HCT116 (cell line): ENCODE data around the gene AR.

Experiments used
- CEBPB ChIP-seq: IDR thresholded peaks from 2 replicates; pipeline ENCODE4 v1.6.1; 2012; ENCODE audit warnings: low read depth
- CTCF ChIP-seq, 3 experiments: fragments of 200-600 bp in 1 of 3; sonication (generic) in 1 of 3; IDR thresholded peaks in 2 of 3; conservative IDR thresholded peaks in 1 of 3; 2 replicates each; pipeline ENCODE4 v1.5.1; 2012 to 2017; ENCODE audit warnings: low read depth in 2 of 3, low read length in 2 of 3, antibody characterized with exemption in 1 of 3, borderline replicate concordance in 1 of 3, control low read depth in 1 of 3, mild to moderate bottlenecking in 1 of 3, mixed read lengths in 1 of 3, mixed run types in 1 of 3, moderate library complexity in 1 of 3; ENCODE audit not compliant: insufficient read depth in 1 of 3
- POLR2A ChIP-seq: IDR thresholded peaks from 2 replicates; pipeline ENCODE4 v1.7.0; 2011; ENCODE audit warnings: borderline replicate concordance; ENCODE audit not compliant: insufficient read depth, insufficient read length; ENCODE audit errors: extremely low read depth
- POLR2AphosphoS5 ChIP-seq: IDR thresholded peaks from 2 replicates; pipeline ENCODE4 v1.6.1; 2011; ENCODE audit warnings: mild to moderate bottlenecking, low read depth, low read length, moderate library complexity
- RAD21 ChIP-seq: IDR thresholded peaks from 2 replicates; pipeline ENCODE4 v1.6.1; 2012; ENCODE audit warnings: low read depth, mild to moderate bottlenecking
- REST ChIP-seq: IDR thresholded peaks from 2 replicates; pipeline ENCODE4 v1.6.1; 2012; ENCODE audit warnings: low read depth
- TCF7L2 ChIP-seq: IDR thresholded peaks from 2 replicates; pipeline ENCODE4 v1.7.0; 2011; ENCODE audit warnings: borderline replicate concordance, inconsistent platforms; ENCODE audit not compliant: insufficient read depth, insufficient read length; ENCODE audit errors: extremely low read depth

- TF ChIP-seq CTCF (IDR thresholded peaks at IDR 0.05 in 2 of 3, conservative IDR thresholded peaks at IDR 0.05 in 1 of 3; ENCODE audit: borderline replicate concordance in 1 of 3, insufficient read depth in 1 of 3, low read depth in 2 of 3, low read length in 2 of 3) (no peak), POLR2A (no peak), REST (no peak), CEBPB (no peak), POLR2AphosphoS5 (no peak), RAD21 (no peak), TCF7L2 (no peak)
Measured at GRCh38 chrX:67587946-67588624, 44.3 kb downstream of the AR start.
